OCI-M2 (cell line): ENCODE measurements around the gene KLF13.

ENCODE experiments used
- DNase-seq: peaks from one replicate; lab custom pipeline; 2025; ENCODE audit not compliant: unreplicated experiment; lab: John Stamatoyannopoulos, UW

KLF13 gene

DNA sequence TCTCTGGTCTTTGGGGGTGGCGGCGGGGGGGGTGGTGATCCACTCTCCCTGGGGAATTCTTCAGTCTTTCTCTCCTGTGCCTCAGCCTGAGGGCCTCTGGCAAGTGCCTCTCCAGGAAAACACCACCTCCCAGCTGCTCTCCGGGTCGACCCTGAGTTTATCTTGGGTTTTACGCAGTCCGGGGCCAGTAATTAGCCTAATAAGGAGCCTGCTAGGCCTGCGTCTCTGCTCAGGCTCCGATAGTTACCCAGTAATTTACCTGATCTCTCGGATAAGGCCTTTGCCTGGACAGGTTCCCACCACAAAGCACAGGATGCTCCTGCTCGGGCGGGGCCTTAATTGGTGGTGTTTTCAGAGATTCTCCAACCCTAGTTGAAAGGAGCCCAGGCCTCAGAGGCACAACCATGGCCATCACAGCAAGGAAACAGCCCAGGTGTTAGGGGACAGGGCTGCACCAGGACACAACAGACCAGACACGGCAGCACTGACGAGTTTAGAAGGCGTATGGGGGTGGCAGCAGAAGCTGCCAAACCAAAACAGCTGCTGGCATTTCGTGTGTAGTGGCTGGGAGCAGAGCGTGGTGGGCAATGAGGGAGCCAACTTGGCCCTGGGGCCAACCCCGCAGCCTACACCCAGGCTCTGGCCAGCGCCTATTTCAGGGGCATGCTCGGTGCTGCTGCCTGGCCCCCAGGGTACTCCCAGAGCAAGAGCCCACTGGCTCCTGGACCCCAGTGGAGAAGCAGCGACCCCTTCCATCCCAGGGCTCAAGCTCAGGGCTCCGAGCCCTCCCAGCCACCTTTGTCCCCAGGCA lies 71.4 kb downstream of the KLF13 start:
- DNase-seq = no peak

DNA sequence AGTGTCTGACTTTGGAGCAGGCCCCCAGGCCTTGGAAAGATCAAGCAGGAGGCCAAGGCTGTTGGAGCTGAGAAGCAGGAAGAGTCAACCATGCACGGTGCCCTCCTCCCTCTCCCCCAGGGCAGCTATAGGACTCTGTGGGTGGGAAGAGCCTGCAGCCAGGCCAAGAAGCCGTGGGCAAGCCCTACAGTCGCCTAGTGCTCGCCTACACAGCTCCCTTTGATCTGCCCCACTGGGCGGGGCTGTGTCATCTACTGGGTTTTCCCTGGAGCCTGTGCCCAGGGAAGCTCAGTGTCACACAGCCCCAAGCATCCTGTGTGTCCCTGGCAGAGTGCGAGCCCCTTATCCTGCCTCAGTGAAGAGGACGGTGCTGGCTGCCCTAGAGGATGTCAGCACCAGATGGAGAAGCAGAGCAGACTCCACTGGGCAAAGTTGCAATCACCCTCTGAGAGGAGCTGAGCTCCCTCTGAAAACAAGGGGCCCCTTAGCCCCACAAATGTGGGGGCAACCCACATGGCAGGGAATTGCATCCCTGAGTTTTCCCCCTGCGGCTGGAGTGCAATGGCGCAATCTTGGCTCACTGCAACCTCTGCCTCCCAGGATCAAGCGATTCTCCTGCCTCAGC lies 72.2 kb downstream of the KLF13 start:
- DNase-seq = no peak

DNA sequence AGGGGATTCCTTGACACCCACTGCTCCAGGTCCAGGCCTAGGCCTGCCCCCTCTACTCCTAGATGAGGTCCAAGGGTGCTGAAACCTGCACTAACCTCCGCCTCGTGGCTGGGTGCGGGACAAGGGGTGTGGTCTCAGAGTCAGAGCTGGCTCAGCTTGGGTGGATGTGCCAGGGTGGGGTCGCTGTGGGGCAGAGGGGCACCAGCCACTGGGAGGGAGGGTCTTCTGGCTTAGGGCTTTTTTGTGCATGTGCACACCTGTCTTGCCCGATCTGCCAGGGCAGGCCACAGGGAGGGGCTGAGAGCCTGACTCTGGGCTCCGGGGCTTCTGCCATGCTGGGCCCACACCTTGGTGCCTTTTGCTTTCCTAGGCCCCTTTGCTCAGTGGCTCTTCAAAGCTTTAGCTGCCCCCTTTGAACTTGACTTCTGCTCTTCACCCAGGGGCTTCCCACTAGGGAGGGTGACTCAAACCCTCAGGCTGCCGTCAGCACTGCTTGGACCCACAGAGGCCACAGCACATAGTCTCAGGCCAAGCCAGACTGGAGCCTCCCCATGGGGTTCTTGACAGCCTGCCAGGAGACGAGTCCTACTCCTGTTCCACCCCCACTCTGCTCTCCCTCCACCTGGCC lies 73.0 kb downstream of the KLF13 start:
- DNase-seq = no peak

DNA sequence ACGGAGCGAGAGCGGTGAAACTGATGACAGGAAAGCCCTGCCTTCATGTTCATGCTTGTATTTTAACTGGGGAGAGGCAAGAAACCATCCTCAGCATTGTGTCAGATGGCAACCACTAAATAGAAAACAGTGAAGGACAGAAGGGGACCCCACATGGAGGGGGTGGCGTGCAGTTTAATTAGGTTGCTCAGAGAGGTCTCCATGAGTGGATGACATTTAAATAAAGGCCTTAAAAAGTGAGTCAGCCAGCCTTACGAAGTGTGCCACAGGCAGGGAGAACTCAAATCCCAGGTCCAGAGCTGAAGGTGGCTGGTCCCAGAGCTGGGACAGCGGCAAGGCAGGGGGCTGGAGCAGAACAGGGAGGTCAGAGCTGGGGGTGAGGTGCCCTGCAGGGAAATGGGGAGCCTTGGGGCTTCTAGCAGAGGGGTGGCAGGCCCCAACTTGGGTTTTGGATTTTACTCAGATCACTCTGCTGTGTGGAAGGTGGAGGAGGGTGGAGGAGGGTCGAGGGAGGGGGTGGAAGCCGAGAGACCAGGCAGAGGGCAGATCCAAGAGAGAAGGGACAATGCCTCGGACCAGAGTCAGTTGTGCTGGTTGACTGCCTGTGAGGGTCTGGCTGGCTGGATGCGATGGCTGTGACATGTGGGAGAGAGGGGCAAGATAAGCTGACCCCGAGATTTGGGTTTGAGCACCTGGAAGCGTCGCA lies 73.7 kb downstream of the KLF13 start:
- DNase-seq = no peak

DNA sequence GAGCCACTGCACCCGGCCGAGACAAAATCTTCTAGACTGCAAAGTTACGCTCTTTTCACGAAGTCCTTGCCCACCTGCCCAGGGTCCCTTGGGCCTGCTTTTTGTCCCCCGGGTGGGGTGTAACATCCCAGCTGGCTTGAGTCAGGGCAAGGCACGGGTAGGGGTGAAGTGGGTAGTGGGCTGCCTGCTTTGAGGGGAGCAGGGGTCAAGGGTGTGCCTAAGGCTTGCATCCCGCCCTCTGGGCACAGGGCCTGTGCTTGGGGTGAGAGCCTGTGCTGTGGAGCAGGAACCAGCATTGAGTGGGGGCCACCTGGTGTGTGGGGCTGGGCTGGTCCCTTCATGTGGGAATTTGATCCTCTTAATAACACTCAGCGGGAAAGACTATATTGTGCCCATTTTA lies 74.6 kb downstream of the KLF13 start:
- no peak for DNase-seq

DNA sequence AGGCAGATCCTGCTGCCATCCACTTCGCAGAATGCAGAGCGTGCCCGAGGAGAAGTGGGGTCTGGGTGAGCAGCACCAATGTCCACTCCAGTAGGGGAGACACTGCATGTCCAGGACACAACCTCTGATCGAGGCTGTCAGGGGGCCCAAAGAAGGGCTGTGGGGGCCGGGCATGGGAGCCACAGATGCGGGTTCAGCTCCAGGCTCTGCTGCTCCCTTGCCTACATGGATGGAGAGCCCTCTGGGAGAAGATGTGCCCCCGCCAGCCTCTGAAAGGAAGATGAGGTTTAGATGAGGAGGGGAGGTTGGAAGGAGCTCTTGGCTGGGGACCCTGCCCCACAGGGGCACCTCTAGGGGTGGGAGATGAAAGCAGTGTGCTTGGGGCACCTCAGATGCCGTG lies 75.4 kb downstream of the KLF13 start:
- no peak for DNase-seq

DNA sequence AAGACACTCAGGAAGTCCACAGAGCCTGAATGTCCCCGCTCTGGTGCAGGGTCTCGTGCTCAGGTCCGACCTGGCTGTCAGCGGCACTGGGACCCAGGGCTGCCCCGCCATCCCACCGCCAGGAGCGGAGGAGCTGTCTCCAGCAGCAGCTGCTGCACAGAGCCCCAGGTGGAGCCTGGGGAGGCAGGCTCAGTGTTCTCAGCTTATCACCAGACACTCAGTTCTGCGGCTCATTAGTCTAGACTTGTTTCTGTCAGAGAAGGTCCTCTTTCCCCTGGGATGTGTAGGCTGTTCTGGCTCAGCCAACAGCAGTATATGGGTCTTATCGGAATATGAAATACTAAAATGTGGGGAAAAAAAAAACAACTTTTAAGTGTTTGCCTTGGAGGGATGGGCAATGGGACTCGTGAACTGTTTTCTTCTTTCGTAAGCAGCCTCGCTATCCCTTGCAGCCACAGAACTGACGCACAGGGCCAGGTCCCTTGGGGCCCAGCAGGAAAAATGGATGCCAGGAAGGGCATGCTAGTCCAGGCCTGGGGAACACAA lies 75.9 kb downstream of the KLF13 start:
- no peak for DNase-seq

DNA sequence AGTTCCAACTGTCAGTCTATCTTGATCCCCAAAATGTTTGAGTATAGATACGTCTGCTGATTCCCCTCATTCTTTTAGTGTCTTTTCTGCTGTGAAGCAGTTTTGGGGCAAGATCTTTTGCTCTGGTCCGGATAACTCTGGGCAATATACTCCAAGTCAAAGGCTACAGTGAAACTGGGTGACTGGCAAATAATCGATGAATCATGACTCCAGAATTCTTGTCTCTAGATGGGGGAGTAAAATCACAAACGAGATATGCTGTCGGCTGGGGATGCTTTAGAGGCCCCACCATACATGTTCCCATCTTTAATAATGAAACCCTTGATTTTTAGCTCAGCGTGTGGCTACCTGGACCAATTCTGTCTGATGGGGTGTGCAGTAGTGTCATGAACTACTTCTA lies 76.5 kb downstream of the KLF13 start:
- no peak for DNase-seq

DNA sequence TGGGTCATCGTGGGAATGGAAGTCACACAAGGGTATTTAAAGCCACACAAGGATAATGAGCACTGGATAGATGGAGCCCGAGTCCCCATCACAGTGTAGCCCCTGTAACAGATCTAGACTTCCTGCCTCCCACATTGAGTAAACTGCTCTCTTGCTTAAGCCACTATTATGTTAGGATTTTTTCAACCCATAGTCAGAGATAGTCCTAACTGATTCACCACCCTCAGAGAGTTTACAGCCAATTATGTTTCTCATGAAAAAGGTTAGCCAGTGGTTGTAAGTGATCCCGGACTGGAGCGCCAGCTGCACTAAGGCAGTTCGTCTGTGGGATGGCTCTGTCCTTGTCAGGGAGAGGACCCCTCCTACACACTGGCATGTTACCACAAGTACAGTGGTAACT lies 77.0 kb downstream of the KLF13 start:
- no peak for DNase-seq

DNA sequence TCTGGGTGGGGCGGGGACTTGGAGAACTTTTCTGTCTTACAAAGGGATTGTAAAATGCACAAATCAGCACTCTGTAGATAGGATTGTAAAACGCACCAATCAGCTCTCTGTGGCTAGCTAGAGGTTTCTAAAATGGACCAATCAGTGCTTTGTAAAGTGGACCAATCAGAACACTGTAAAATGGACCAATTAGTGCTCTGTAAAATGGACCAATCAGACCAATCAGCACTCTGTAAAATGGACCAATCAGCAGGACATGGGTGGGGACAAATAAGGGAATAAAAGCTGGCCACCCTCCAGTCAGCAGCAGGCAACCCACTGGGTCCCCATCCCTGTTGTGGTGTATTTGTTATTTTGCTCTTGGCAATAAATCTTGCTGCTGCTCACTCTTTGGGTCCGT lies 77.7 kb downstream of the KLF13 start:
- no peak for DNase-seq

DNA sequence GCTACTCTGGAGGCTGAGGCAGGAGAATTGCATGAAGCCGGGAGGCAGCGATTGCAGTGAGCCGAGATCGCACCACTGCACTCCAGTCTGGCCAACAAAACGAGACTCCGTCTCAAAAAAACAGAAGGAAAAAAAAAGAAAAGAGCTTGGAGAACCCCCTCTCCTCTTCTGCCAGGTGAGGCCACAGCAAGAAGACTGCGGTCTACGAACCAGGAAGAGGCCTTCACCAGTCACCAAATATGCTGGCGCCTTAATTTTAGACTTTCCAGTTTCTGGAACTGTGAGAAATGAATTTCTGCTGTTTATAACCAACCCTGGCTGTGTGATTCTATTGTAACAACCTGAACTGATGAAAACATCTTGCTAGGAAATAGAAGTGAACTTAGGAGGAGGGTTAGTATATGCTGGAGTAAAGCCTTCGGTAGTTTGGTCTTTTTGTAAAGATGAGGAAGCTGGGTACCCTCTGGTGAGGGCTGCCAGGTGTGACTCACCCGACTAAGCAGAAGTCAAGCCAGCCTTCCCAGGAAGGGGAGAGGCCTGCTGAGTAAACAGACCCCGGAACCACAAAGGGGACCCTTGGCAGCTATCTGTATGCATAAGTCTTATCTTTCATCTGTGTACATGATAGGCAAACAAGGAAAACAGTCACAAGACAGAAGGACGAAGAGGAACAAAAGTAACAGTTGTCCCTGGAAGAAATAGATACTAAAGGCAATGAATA lies 78.7 kb downstream of the KLF13 start:
- DNase-seq = no peak

DNA sequence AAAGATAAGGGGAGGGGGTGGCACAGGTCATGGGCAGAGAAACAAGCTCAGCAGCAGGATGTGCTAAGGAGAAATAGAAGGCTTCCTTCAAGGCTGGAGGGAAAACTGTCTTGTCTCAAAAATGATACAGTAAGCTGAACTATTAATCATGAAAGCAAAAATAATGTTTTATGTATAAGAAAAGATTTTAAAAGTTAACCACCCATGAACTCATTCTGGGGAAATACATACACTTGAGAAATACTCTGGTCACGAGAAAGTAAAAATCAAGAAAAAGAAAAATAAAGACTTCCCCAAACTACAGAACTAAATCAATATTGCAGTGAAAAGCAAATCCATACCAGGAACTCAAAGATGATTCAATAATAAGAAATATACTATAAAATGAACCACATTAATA lies 80.7 kb downstream of the KLF13 start:
- DNase-seq = no peak

DNA sequence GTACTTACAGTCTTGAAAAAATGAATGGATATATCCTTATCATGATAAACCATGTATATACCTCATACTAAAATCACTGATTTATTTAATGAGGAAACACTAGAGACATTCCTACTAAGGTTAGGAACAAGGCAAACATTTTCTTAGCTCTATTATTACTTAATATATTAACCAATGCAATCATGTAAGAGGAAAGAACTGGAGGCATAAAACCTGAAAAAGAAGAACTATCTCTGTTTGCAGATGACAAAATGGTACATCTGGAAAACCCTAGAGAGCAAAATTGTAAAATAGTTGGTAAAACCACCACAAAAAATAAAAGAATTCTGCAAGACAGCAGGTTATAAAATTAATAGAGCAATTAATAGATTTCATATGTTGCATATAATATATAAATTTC lies 81.2 kb downstream of the KLF13 start:
- no peak for DNase-seq

DNA sequence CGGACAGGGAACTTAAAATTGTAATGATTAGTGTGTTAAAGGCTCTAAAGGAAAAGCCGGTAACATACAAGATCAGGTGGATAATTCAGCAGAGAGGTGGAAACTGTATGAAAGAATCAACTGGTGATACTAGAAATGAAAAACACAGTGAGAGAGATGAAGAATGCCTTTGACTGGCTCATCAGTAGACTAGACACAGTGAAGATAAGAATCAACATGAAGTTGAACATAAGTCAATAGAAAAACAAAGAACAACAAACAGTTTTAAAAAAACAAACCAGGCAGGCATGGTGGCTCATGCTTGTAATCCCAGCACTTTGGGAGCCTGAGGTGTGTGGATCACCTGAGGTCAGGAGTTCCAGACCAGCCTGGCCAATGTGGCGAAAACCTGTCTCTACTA lies 82.1 kb downstream of the KLF13 start:
- no peak for DNase-seq

DNA sequence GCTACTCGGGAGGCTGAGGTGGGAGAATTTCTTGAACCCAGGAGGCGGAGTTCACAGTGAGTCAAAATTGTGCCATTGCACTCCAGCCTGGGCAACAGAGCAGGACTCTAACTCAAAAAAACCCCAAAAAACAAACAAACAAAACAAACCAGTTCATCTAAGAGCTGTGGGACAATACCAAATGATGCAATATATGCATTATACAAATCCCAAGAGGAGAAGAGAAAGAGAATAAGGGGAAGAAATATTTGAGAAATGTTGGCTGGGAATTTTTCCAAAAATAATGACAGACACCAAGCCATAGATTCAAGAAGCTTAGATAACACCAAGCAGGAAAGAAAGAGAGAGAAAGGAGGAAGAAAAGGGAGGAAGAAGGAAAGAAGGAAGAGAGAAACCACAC lies 82.5 kb downstream of the KLF13 start:
- DNase-seq = no peak

DNA sequence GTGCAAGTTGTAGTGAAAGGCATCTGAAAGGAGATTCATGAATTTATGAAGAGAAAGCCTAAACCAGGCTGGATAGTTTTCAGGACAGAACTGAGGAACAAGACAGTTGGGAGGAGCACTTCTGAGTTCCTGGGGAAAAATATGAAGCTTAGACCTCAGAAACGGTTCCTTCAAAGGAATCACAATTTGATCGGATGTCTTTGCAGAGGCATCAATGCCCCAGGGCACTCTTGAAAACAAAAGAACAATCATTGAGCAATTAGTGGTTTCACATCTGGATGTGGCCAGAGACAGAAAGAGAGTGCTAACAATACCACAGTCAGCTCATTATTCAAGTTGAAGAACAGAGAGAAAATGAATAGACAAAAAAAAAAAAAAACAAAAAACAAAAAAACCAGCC lies 86.2 kb downstream of the KLF13 start:
- no peak for DNase-seq

DNA sequence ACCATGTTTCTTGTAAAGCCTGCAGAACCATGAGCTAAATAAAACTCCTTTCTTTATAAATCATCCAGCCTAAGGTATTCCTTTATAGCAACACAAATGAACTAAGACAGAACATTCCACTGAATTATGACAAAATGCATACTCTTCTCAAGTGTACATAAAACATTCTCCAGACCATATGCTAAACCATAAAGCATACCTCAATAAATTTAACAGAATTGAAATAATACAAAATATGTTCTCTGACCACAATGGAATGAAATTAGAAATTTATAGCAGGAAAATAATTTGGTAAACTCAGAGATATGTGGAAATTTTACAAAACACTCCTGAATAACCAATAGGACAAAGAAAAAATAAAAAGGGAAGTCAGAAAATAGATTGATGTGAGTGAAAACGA lies 88.6 kb downstream of the KLF13 start:
- DNase-seq = no peak

DNA sequence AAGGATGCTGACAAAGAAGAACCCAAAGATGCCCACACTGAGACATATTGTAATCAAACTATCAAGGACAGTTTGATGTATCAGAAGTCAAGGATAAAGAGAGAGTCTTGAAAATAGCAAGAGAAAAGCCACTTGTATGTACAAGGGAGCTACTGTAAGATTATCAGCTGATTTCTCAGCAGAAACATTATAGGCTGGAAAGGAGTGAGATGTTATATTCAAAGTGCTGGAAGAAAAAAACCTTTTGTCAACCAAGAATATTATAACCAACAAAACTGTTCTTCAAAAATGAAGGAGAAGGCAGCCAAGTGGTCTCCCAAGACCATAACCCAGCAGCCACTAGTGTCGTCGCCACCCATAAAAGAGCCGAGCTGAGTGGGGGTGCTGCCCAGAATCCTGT lies 93.2 kb downstream of the KLF13 start:
- DNase-seq = no peak

DNA sequence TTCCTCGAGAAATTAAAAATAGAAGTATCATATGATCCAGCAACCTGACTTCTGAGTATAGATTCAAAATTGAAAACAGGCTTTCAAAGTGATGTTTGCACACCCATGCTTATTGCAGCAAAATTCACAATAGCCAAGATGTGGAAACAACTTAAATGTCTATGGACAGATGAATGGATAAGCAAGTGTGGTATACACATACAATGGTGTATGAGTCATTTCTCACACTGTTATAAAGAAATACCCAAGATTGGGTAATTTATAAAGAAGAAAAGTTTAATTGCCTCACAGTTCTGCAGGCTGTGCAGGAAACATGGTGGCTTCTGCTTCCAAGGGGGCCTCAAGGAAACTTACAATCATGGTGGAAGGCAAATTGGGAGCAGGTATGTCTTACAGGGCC lies 100.8 kb downstream of the KLF13 start:
- no peak for DNase-seq
